GM12801 (cell line): ENCODE data around the gene MAU2.

Source experiments
- CTCF ChIP-seq: IDR thresholded peaks from one replicate; pipeline ENCODE4 v1.5.1; 2011; ENCODE audit warnings: control low read depth; ENCODE audit not compliant: insufficient read length; ENCODE audit errors: extremely low read depth

MAU2 gene

GRCh38 chr19:19406878-19407632, 86.4 kb downstream of the MAU2 start:
- no peak for TF ChIP-seq CTCF

- no peak for TF ChIP-seq CTCF
These were observed 87.0 kb downstream of the MAU2 start for GRCh38 chr19:19407633-19407930.
